ENCODE results near the gene MTMR10. TPM values are rescaled to one million over a fixed set of nuclear protein-coding genes. Genes with fewer than 3 reads are reported as not detected.

MTMR10 gene
- total RNA-seq, 1 experiment from 2014 or later = 19.5 TPM

GRCh38 chr15:31013863-31014607 lies 22.6 kb upstream of the MTMR10 start:
- CTCF ChIA-PET = no interaction called here
- no peaks in the 10 kb centered on the region for H3K4me1 ChIP-seq (ENCODE audit: control insufficient read depth, insufficient read depth, low read length)
- in situ Hi-C loops (cut with HindIII; ENCODE audit: low pct_unique_long_range_greater_than_20kb, low sequenced_read_pairs) (no loop called here), intact Hi-C loops (cut with micrococcal nuclease; ENCODE audit: unreplicated experiment) (no loop called here)
- POLR2A ChIA-PET = interaction anchor here (0.7 kb wide), 1 partner anchor 16 kb away, joined by 3 read pairs; no protein-coding TSS in a partner anchor
- H3K4me3 ChIP-seq (ENCODE audit: low read depth in 2 of 2, low read length in 2 of 2) = no peak overlapping the region
- H3K36me3 ChIP-seq (ENCODE audit: control insufficient read depth, insufficient read depth, low read length) = no peaks in the 10 kb centered on the region
- no peak overlapping the region for H3K27ac ChIP-seq (ENCODE audit: low read length)
- H3K27me3 ChIP-seq (ENCODE audit: control insufficient read depth, insufficient read depth, low read length) = no peaks in the 10 kb centered on the region
- DNase-seq (ENCODE audit: low read depth, low spot score) (no peak), ATAC-seq (no peak)
- no peak for TF ChIP-seq POLR2AphosphoS5 (IDR thresholded peaks at IDR 0.05; ENCODE audit: low read depth, low read length)
- TF ChIP-seq TCF7L2 (IDR thresholded peaks at IDR 0.05; ENCODE audit: low read depth, low read length) = no peak
- no peak for TF ChIP-seq REST (IDR thresholded peaks at IDR 0.05; ENCODE audit: insufficient read depth in 1 of 2, low read depth in 2 of 2, low read length in 1 of 2)
- TF ChIP-seq CTCF (IDR thresholded peaks at IDR 0.05) = no peak
- TF ChIP-seq SIN3A (IDR thresholded peaks at IDR 0.05; ENCODE audit: borderline replicate concordance, insufficient read depth, low read depth, low read length) = no peak
- H3K9me3 ChIP-seq (ENCODE audit: control insufficient read depth, insufficient read depth, low read depth, low read length) = peaks cover 8% of the 10 kb centered on the region; the same call in 1 of the 2 replicates
- no TSS peak for BruUV-seq (replicated peaks)

GRCh38 chr15:31012455-31012854 lies 21.0 kb upstream of the MTMR10 start:
- H3K27ac ChIP-seq (ENCODE audit: low read length) = no peak overlapping the region
- ChIA-PET CTCF (no interaction called here), POLR2A (no interaction called here)
- no peaks in the 10 kb centered on the region for H3K27me3 ChIP-seq (ENCODE audit: control insufficient read depth, insufficient read depth, low read length)
- no peak for DNase-seq (ENCODE audit: low read depth, low spot score)
- no peaks in the 10 kb centered on the region for H3K4me1 ChIP-seq (ENCODE audit: control insufficient read depth, insufficient read depth, low read length)
- no peaks in the 10 kb centered on the region for H3K36me3 ChIP-seq (ENCODE audit: control insufficient read depth, insufficient read depth, low read length)
- TF ChIP-seq TCF7L2 (IDR thresholded peaks at IDR 0.05; ENCODE audit: low read depth, low read length) (no peak), REST (IDR thresholded peaks at IDR 0.05; ENCODE audit: insufficient read depth in 1 of 2, low read depth in 2 of 2, low read length in 1 of 2) (no peak), CTCF (IDR thresholded peaks at IDR 0.05) (no peak), SIN3A (IDR thresholded peaks at IDR 0.05; ENCODE audit: borderline replicate concordance, insufficient read depth, low read depth, low read length) (no peak), POLR2AphosphoS5 (IDR thresholded peaks at IDR 0.05; ENCODE audit: low read depth, low read length) (no peak)
- H3K4me3 ChIP-seq (ENCODE audit: low read depth in 2 of 2, low read length in 2 of 2) = no peak overlapping the region
- ATAC-seq = no peak
- BruUV-seq (replicated peaks) = no TSS peak
- intact Hi-C loops (cut with micrococcal nuclease; ENCODE audit: unreplicated experiment) (no loop called here), in situ Hi-C loops (cut with HindIII; ENCODE audit: low pct_unique_long_range_greater_than_20kb, low sequenced_read_pairs) (no loop called here)
- peaks cover 8% of the 10 kb centered on the region; the same call in 1 of the 2 replicates for H3K9me3 ChIP-seq (ENCODE audit: control insufficient read depth, insufficient read depth, low read depth, low read length)

All from Panc1 (cell line).